Right renal pelvis (tissue), 4 donors: ENCODE results near the gene NAA50. TPM values are rescaled to one million over a fixed set of nuclear protein-coding genes. Genes with fewer than 3 reads are reported as not detected.
A peak's percentile ranks its signal among the peaks of the same experiment; 100 is the strongest.

ENCODE experiments used
- DNase-seq, 4 donors: peaks; one replicate each; pipeline ENCODE4 v3.0.0-alpha.2; 2013; ENCODE audit warnings: low read depth in 4 of 4, low spot score in 3 of 4, missing footprints in 1 of 4
- polyA plus RNA-seq, 4 donors: library from polyadenylated mRNA; unstranded; fragments of 120-200 nt; gene quantifications; one replicate each; pipeline ENCODE4 v1.2.1, GENCODE V29; 2013; ENCODE audit not compliant: insufficient read length in 4 of 4

Gene NAA50
- 100 to 1,000 TPM; 135 to 153 (median 147) TPM for polyA plus RNA-seq

GRCh38 chr3:113745756-113746547 lies at the start of gene NAA50:
Gene NAA50 (minus strand): TSS chr3:113746249. CDS start chr3:113745949, 300 bp downstream.
- peak; percentile 86 to 93 (median 90) for DNase-seq

- DNase-seq, result no peak
Observed at GRCh38 chr3:113795693-113796092, 49.6 kb upstream of the NAA50 start.

- no peak for DNase-seq
Observed at GRCh38 chr3:113794526-113794925, 48.5 kb upstream of the NAA50 start.

- no peak for DNase-seq
Observed at GRCh38 chr3:113791381-113791780, 45.3 kb upstream of the NAA50 start.

GRCh38 chr3:113783980-113784379 lies 37.9 kb upstream of the NAA50 start:
- no peak for DNase-seq

- no peak for DNase-seq
Observed at GRCh38 chr3:113783463-113783862, 37.4 kb upstream of the NAA50 start.

GRCh38 chr3:113776564-113776963 lies 30.5 kb upstream of the NAA50 start:
- no peak for DNase-seq

GRCh38 chr3:113775516-113775915 lies 29.5 kb upstream of the NAA50 start:
- DNase-seq, result no peak

- DNase-seq, result no peak
Observed at GRCh38 chr3:113773381-113773780, 27.3 kb upstream of the NAA50 start.

- no peak for DNase-seq
Observed at GRCh38 chr3:113771993-113772392, 25.9 kb upstream of the NAA50 start.

- no peak for DNase-seq
Observed at GRCh38 chr3:113769551-113769950, 23.5 kb upstream of the NAA50 start.

- no peak for DNase-seq
Observed at GRCh38 chr3:113764698-113765097, 18.6 kb upstream of the NAA50 start.

- no peak for DNase-seq
Observed at GRCh38 chr3:113758389-113759024, 12.5 kb upstream of the NAA50 start.

GRCh38 chr3:113754494-113755159 lies 8.6 kb upstream of the NAA50 start:
- no peak for DNase-seq

- DNase-seq, result no peak
Observed at GRCh38 chr3:113753376-113753985, 7.4 kb upstream of the NAA50 start.

GRCh38 chr3:113751141-113751540 lies 5.1 kb upstream of the NAA50 start:
- DNase-seq, result no peak

- DNase-seq, result peak in 2 of 4 donors; percentile 8 to 10
Observed at GRCh38 chr3:113747283-113748046, 1.4 kb upstream of the NAA50 start.

GRCh38 chr3:113746548-113747282 lies 666 bp upstream of the NAA50 start, which contains the start of gene ATP6V1A:
Gene ATP6V1A (plus strand): TSS chr3:113747035. CDS start chr3:113778754, 31,719 bp downstream.
- DNase-seq, result peak; percentile 88 to 96 (median 92)

GRCh38 chr3:113744941-113745755 lies 901 bp downstream of the NAA50 start:
- peak; percentile 68 to 86 (median 74) for DNase-seq
